Rectal smooth muscle tissue (tissue), 1 donor: ENCODE results near the gene ZNF814.
"Not testable (repeated sequence)": the region's sequence is repeated elsewhere in the genome, so short reads cannot be mapped to it uniquely, and the experiment has no call there.

Experiments
- H3K27ac ChIP-seq: one replicate; pipeline ENCODE4 v1.7.0; 2013; ENCODE audit warnings: low read depth, low read length, inconsistent platforms
- H3K27me3 ChIP-seq: one replicate; pipeline ENCODE4 v1.7.0; 2013; ENCODE audit warnings: low read length; ENCODE audit not compliant: control insufficient read depth, insufficient read depth
- H3K36me3 ChIP-seq: one replicate; pipeline ENCODE4 v1.7.0; 2013; ENCODE audit warnings: low read length; ENCODE audit not compliant: control insufficient read depth, insufficient read depth
- H3K4me1 ChIP-seq: one replicate; pipeline ENCODE4 v1.7.0; 2013; ENCODE audit warnings: low read length; ENCODE audit not compliant: control insufficient read depth, insufficient read depth
- H3K4me3 ChIP-seq: one replicate; pipeline ENCODE4 v1.7.0; 2013; ENCODE audit warnings: low read length
- H3K9ac ChIP-seq: one replicate; pipeline ENCODE4 v1.7.0; 2013; ENCODE audit warnings: low read length

The ZNF814 gene

DNA sequence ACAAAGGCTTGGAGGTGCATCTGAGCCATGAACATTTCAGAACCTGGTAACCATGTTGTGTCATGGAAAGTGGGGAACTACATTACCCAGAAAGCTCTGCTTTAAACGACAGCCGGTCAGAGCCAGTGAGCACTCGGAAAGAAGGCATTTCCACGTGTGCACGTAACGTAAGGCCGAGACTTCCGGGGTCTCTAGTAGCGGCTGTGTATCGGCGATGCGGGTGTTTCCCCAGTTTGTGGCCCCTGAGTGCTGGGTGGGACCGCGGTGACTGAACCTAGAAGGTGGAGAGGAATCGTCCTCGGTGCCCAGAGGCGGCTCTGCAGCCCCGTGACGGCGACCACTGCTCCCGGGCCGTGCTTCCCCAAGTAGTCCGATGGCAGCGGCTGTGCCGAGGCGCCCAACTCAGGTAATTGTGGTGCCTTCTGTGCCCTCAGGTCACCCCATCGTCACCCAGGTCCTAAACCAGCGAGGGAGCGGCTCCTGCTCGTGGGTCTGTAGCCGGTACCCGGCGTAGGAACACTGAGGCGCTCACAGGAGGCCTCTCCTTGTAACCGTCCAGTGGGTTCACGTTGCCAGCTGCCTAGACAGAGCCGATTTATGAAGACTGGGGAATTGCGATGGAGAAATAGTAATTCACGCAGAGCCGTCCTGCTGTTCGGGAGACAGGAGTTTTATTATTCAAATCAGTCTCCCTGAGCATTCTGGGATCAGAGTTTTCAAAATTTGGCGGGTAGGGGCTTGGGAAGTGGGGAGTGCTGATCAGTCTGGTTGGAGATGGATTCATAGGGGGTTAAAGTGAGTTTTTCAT lies 39.0 kb downstream of the ZNF814 start, which contains the start of gene ZNF587:
Gene ZNF587 (plus strand): TSS at position 194 of the 808 bp plus-strand sequence. CDS start 180 bp downstream, at position 374.
- Histone ChIP-seq H3K27ac (peak within 1 kb of the TSS; percentile 36), H3K4me3 (peak within 1 kb of the TSS; percentile 86), H3K9ac (peak within 1 kb of the TSS; percentile 27)
- not testable (repeated sequence) for H3K4me1 ChIP-seq, H3K27me3 ChIP-seq, H3K36me3 ChIP-seq

DNA sequence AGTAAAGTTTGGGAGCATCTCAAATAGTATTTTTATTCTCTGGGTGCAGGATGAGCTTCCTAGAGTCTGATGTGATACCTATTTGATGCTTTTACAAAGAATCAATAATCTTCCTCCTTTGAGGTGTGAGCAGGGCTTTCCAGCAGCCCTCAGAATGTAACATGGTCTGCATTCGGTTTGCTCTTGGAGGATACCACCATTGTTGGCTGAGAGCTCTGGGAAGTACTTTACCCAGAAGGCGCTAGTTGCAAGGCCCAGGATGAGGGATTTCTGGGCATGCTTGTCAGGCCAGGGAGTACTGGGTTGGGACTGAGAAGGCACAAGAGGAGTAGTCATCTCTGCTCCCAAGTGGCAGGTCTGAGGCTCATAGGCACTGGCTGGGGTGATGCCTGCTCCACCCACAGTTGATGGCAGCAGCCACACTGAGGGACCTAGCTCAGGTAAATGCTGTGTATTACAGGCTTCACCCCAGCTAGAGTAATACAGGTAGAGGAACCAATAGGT lies 39.6 kb downstream of the ZNF814 start:
- H3K4me1 ChIP-seq, H3K36me3 ChIP-seq, H3K9ac ChIP-seq, H3K27ac ChIP-seq, H3K27me3 ChIP-seq: not testable (repeated sequence)
- peak overlapping the region; percentile 86 for H3K4me3 ChIP-seq

DNA sequence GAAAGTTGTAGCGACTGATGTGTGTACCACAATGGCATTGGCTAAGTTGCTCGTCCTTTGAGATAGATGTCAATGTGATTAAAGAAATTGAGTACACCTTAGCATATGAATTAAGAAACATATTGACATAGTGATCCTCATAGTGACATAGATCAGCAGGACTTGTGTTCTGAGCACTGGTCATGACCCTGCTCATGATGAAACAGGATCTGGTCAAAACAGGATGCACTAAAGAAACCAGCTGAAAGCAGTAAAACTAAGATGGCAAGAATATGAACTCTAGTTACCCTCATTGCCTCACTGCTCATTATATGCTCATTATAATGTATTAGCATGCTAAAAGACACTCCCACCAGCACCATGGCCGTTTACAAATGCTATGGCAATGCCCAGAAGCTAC lies 41.7 kb downstream of the ZNF814 start:
- not testable (repeated sequence) for H3K4me3 ChIP-seq, H3K9ac ChIP-seq, H3K36me3 ChIP-seq, H3K27me3 ChIP-seq, H3K4me1 ChIP-seq, H3K27ac ChIP-seq

DNA sequence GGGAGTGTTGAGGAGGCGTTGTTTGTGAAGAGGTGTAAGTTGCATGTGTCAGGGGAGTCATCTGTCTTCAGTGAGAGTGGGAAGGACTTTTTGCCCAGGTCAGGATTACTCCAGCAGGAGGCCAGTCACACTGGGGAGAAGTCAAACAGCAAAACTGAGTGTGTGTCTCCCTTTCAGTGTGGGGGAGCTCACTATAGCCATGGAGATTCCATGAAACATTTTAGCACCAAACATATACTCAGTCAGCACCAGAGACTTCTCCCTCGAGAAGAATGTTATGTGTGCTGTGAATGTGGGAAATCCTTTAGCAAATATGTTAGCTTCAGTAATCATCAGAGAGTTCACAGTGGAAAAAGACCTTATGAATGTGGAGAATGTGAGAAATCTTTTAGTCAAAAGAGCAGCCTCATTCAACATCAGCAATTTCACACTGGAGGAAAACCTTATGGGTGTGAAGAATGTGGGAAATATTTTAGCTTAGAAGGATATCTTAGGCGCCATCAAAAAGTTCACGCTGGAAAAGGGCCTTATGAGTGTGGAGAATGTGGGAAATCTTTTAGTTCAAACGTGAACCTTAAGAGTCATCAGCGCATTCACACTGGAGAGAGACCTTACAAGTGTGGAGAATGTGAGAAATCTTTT lies 47.6 kb downstream of the ZNF814 start:
- no peaks in the 10 kb centered on the region for H3K27me3 ChIP-seq
- H3K36me3 ChIP-seq = no peaks in the 10 kb centered on the region
- H3K27ac ChIP-seq = no peak overlapping the region
- no peak overlapping the region for H3K4me3 ChIP-seq
- H3K9ac ChIP-seq = no peak overlapping the region
- no peaks in the 10 kb centered on the region for H3K4me1 ChIP-seq

DNA sequence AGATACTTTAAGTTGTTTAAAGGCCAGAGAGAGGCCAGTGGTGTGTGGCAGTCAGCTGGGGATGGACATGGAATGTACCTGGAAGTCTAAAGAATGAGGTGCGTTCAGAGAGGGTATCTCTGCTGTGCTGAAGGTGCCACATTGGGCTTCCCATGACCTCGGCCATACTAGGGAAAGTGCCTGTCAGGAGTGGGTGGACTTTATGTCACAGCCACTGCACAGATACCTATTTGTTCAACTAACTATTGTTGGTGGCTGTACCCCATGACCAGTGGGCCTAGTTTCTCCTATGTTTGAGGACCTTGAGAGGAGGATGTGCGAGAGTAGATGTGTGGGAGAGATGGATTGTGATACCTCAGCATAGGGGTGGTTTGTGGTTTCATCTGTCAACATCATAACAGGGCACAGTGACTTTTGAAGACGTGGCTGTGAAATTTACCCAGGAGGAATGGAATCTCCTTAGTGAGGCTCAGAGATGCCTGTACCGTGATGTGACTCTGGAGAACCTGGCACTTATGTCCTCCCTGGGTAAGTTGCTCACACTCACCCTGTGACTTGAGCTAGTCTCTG lies 50.1 kb downstream of the ZNF814 start:
- not testable (repeated sequence) for H3K36me3 ChIP-seq, H3K27ac ChIP-seq, H3K9ac ChIP-seq, H3K27me3 ChIP-seq, H3K4me1 ChIP-seq, H3K4me3 ChIP-seq

DNA sequence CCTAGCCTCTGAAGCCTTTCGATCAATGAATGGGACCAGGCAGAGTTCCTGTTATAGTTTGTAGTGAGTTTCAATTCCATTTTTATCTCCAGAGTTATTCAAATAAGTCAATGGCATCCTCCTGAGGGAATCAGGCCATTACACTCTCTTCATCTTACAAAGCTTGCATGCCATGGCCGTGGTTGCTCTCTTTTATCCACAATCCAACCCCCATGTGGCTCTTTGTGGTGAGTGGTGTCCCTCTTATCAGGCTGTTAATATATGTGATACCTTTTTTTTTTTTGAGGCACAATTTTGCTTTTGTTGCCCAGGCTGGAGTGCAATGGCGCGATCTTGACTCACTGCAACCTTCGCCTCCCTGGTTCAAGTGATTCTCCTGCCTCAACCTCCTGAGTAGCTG lies 51.8 kb downstream of the ZNF814 start:
- not testable (repeated sequence) for H3K4me3 ChIP-seq, H3K27ac ChIP-seq, H3K4me1 ChIP-seq, H3K9ac ChIP-seq, H3K36me3 ChIP-seq, H3K27me3 ChIP-seq

DNA sequence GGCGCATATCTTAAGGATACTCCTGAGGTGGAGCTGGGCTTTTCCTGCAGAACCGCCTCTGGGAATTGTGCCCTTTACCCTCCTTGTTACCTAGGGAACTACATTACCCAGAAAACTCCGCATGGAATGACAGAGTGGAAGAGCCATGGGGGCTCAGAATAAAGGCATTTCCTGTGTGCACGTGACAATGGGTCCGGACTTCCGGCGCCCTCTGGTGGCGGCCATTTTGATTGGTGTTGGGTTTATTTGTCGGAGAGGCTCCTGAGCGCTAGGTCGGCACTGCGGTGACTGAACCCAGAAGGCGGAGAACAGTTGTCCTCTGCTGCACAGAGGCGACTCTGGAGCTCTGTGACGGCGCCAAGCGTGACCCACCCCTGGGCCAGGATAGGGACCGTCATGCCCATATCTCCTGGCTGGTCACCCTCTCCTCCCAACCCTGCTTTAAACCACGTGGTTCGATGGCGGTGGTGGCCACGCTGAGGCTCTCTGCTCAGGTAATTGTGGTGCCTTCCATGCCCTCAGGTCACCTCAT lies 58.7 kb downstream of the ZNF814 start, which contains the start of gene ZNF587B:
Gene ZNF587B (plus strand): TSS at position 229 of the 532 bp plus-strand sequence. CDS start 230 bp downstream, at position 459.
- Histone ChIP-seq H3K9ac (no peak within 1 kb of the TSS), H3K27me3 (no peaks in the 10 kb centered on the region), H3K4me1 (no peaks in the 10 kb centered on the region), H3K4me3 (peak within 1 kb of the TSS; percentile 66), H3K36me3 (no peaks in the 10 kb centered on the region), H3K27ac (peak within 1 kb of the TSS; percentile 29)

DNA sequence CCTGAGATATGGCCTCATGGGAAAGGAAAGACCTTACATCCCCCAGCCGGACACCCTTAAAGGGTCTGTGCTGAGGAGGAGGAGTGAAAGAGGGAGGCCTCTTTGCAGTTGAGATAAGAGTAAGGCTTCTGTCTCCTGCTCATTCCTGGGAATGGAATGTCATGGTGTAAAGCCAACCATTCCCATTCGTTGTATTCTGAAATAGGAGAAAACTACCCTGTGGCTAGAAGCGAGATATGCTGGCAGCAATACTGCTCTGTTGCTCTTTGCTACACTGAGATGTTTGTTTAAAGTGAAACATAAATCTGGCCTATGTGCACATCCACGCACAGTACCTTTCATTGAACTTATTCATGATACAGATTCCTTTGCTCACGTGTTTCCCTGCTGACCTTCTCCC lies 59.5 kb downstream of the ZNF814 start:
- H3K9ac ChIP-seq = no peak overlapping the region
- no peak overlapping the region for H3K4me3 ChIP-seq
- no peak overlapping the region for H3K27ac ChIP-seq

DNA sequence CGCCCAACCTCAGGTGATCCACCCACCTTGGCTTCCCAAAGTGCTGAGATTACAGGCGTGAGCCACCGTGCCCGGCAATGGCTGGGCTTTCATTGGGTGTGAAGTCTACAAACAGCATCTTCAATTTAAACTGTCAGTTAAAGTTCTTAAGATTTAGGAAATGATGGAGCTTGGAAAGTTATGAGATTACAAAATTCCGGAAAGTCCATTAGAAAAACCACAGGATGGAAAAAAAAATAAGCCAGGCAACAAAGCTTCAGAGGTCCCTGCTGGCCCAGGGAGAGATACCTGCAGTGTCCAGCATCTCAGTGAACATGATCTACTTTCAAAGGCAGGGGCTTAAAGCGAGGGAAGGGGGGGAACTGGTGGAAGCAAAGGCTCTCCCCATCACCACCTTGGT lies 63.3 kb downstream of the ZNF814 start:
- no peak overlapping the region for H3K9ac ChIP-seq

More for the DNA sequence above, 59.5 kb downstream of the ZNF814 start:
- Histone ChIP-seq H3K27me3 (no peaks in the 10 kb centered on the region), H3K36me3 (no peaks in the 10 kb centered on the region), H3K4me1 (no peaks in the 10 kb centered on the region)

DNA sequence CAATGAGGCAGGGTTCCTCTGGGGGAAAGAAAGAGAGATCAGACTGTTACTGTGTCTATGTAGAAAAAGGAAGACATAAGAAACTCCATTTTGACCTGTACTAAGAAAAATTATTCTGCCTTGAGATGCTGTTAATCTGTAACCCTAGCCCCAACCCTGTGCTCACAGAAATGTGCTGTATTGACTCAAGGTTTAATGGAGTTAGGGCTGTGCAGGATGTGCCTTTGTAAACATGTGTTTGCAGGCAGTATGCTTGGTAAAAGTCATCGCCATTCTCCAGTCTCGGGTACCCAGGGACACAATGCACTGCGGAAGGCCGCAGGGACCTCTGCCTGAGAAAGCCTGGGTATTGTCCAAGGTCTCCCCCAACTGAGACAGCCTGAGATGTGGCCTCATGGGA lies 65.2 kb downstream of the ZNF814 start:
- not testable (repeated sequence) for H3K36me3 ChIP-seq, H3K4me3 ChIP-seq

More for the DNA sequence above, 63.3 kb downstream of the ZNF814 start:
- Histone ChIP-seq H3K4me3 (no peak overlapping the region), H3K27me3 (no peaks in the 10 kb centered on the region), H3K36me3 (no peaks in the 10 kb centered on the region), H3K27ac (no peak overlapping the region), H3K4me1 (no peaks in the 10 kb centered on the region)

DNA sequence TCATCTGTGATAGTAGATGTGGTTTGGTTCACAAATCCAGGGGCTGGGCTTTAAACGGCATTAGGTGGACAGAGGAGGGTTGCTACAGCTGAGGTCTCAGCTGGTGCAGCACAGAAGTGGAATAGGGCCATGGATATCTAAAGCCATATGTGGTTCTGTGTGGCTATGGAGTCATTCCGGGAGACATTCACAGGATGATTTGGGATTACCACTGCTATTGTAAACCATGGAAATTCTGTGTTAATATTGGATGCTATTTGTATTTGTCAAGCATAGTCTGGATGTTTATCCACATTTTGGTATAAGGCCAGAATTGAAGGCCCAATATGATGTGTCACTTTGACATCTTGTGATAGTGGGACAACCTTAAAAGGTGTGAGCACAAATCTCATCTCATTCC lies 65.7 kb downstream of the ZNF814 start:
- not testable (repeated sequence) for H3K27me3 ChIP-seq, H3K4me1 ChIP-seq, H3K36me3 ChIP-seq, H3K9ac ChIP-seq, H3K4me3 ChIP-seq, H3K27ac ChIP-seq

More for the DNA sequence above, 65.2 kb downstream of the ZNF814 start:
- not testable (repeated sequence) for H3K27me3 ChIP-seq, H3K4me1 ChIP-seq, H3K27ac ChIP-seq, H3K9ac ChIP-seq

DNA sequence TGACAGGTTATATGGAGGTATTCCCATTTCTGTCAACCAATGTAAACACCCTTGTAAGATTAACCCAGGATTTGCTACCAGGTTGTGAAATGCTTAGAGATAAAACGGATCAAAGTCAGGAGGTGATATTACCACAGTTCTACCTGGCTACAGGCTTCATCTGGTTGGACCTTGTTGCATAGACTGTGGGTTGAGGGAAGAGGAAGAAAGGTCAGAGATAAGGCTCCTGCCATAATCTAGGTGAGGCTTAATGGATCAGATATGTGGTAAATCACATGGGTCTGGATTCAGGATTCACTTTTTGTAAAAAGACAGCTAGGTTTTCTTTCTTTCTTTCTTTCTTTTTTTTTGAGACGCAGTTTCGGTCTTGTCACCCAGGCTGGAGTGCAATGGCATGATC lies 67.3 kb downstream of the ZNF814 start:
- not testable (repeated sequence) for H3K9ac ChIP-seq, H3K27ac ChIP-seq, H3K4me3 ChIP-seq, H3K27me3 ChIP-seq, H3K4me1 ChIP-seq, H3K36me3 ChIP-seq
